GM15510 (cell line): ENCODE measurements around the gene GPC3.

Source experiments
- POLR2A ChIP-seq: IDR thresholded peaks from 3 replicates; pipeline ENCODE4 v1.6.1; 2011; ENCODE audit warnings: borderline replicate concordance; ENCODE audit not compliant: insufficient read length; ENCODE audit errors: extremely low read depth

Gene GPC3

DNA sequence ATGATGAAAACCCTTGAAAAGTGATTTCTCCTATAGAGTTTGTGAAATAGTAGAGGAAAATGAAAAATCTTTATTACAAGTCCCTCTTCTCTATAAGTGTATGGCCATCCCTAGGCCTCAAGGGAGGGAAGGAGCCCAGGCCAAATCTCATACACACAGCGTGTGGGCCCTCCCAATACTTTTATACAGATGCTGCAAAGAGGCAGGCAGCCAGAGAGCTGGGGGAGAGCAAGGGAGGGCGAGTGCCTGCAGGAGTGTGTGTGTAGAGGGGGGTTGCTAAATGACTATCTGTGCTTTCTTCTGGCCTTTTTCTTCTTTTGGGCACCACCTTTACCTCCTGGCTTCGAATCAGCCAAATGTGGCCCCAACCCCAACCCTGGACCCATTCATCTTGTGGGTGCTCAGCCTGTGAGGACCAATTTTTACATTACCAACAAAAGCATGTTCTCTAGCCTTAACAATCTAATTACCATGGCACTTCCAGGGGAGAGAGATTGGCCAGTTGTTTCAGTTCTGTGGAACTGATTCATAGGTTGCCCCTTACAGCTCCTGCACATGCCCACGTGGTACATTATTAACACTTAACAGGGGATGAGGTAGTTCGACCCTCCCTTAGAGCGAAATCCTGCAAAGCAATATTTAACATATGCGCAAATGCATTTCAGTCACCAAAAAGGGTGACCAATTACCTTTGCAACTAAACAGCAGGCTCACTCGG is 2.0 kb downstream of the GPC3 start:
- TF ChIP-seq POLR2A, result no peak

DNA sequence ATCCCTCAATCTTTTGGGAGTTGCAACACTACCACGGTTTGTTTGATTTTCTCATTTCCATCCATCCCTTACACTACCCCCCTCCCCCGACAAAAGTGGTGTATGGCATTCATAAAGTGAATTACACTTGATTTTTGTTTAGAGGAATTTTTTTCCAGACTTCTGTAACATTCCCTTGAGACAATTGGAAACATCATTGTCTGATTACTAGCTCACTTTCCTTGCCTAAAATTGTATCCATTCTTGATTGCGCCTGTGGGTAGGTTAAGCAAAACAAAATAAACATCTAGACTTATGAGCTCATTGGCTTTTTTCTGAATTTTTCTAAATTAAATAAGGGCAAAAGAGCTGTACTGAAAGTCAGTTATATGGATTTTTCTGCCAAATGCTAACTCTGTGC is 3.5 kb downstream of the GPC3 start:
- no peak for TF ChIP-seq POLR2A

DNA sequence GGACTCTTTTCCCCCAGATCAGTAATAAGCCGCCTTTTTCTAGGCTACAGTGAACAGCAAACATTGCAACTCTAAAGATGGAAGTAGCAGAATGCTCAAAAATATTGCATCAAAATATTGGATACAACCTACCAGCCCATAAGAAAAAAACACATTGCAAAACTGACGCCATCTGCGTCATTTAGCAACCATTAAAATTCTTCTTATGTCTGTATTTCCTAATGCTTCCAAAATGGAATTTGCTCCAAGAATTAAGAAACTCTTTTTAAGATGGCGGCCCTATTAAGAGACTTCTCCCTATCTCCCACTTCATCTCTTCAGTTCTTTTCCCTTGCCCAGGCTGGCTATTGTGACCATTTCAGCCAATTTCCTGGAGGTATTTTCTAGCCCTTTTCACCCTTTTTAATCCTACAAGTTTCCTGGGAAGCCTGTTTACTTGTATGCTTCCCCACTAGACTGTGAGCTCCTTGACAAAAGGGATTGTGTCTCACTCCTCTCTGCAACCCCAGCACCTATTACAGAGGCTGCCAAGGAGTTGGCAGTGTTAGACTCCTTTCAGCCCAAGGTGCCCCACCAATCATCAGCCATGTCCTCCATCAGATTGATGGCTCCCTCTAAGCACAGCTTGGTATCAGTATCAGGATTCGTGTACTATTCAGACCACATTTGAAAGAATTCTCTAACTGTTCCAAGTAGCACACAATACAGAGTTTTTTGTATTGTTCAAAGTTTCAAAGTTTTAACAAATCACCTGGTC is 4.4 kb downstream of the GPC3 start:
- no peak for TF ChIP-seq POLR2A

DNA sequence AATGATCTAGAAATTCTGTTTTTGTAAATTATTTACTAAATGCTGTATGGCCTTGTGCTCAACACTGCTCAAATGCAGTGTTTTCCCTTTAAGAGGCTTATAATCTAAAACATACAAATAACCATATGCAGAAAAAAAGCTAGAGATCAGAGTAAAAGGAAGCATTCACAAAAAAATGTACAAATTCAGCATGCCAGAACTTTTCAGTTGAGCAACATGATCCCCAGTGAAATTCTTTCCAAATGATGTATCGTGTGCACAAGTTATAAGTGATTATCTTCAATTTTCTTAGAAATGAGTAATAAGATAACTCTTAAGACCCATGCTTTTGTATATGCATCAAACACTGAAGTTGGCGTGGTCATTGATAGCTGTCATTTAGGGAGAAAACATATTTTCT is 5.0 kb downstream of the GPC3 start:
- TF ChIP-seq POLR2A, result no peak

DNA sequence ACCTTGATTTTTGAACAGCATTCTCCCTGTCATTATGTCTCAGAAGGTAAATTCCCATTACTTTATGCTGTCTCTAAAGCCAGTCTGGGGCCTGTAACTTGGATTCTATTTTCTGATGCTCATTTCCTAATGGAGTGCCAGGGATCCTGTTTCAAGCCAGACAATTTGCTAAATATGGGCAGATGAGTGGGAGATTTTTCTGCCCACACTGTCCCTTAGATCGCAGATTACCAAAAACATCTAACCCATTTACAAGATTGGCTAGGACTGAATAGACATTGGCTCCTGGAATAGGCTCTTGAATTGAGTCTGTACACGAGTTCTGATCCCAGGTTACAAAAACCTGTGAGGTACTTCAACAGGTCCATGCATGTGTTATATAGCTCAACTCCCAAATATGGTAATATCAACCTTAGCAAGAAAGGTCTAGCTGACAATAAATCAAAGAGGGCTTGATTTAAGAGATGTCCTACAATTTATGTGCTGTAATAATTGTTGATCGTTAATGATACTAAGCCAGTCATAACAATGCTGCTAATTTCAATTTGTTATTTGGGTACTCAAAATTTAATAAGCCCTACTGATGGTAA is 5.7 kb downstream of the GPC3 start:
- no peak for TF ChIP-seq POLR2A

DNA sequence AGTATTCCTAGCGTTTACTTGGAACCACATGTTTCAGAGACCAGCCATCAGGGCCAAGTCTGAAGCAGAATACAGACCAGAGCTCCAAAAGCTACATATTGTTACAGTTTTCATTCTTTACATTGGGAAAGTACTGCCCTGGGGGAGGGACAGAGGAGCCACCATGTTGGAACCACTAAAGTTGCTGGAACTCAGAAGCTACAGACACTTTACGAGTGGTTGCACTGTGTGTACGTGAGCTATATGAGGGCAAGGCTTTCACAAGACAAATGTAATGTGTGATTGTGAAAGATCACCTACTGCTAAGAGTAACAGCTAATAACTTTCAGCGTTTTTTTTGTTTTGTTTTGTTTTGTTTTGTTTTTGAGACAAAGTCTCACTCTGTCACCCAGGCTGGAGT is 11.7 kb downstream of the GPC3 start:
- TF ChIP-seq POLR2A, result no peak

DNA sequence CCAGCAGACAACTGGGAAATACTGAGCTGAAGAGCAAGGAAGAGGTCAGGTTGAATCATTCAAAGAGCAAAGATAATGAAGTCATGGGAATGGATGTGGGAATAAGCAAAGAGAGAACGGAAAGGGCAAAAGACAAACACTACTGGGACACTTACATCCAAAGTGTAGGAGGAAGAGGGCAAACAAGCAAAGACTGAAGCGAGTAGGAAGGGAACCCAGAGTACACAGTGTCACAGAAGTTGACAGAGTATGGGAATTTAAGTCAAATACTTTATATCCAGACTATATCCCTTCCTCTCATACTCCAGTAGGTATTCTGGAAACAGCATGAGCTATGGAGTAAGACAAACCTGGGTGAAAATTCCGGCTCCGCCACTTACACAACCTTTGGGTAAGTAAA is 12.5 kb downstream of the GPC3 start:
- TF ChIP-seq POLR2A, result no peak

DNA sequence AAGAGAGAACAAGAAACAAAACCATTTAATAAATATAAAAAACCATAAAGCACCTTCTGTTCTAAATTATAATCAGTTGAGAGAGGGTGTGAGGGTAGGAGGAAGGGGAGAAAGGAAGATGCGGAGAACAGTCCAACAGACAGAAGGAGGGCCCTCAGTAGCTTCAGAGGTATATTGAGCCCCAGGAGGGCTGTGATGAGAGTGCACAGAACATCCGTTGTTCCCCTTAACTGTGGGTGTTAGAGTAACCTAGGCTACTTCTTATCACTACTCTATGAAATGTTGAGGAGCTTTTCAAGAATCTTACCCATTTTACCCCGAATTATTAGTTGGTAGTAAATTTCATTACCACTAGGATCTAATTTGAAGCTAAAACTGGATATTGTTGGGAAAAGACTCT is 13.8 kb downstream of the GPC3 start:
- TF ChIP-seq POLR2A, result no peak

DNA sequence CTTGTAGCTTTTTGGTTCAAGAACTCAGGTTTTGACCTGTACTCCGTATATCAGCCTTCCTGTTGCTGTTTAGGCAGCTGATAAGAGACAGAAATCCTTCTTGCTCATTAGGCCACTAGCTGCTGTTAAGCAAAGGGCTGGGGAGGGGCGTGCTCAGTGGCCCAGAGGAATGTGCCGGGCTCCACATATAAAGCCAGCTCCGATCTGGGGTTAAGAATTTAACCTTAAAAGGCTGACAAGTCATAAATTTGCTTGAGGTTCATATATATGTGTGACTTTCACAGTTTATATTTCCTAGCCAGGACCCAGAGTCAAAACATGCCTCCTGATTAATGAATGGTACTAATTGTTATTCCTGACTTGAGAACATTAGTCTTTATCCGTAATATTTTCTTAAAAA is 15.3 kb downstream of the GPC3 start:
- TF ChIP-seq POLR2A, result no peak

DNA sequence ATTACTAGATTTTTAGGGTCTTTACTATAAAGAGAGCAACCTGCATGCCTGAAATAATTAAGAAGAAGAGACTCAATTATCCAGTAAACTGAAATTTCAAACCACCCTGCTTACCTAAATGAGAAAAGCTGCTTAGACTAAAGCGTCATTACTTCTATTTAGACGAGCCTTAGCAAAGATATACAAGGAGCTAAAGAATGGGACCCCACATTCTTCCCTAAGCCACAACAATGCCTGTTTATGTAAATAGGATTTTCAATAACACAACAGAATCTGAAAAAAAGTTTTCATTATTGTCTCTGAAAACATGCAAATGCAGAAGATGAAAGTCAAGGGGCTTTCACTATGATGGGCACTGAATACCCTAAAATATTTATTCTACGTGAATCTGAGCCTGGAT is 16.2 kb downstream of the GPC3 start:
- no peak for TF ChIP-seq POLR2A

DNA sequence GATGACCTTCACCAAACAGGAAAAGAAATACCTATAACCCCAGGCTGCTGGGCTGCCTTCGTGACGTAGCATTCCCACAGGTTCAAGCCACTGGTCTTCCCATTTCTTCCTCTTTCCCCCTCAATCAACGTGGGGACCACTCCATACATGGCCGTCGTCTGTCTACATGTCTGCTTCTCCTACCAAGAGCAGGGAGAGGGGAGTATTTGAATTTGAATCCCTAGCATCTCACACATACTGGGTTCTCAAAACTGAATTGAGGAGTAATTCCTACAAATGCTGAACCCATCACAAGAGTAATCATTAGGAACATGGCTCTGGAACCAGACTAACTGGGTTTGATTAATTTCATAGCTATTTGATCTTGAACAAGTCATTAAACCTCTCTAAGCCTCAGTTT is 17.3 kb downstream of the GPC3 start:
- no peak for TF ChIP-seq POLR2A

DNA sequence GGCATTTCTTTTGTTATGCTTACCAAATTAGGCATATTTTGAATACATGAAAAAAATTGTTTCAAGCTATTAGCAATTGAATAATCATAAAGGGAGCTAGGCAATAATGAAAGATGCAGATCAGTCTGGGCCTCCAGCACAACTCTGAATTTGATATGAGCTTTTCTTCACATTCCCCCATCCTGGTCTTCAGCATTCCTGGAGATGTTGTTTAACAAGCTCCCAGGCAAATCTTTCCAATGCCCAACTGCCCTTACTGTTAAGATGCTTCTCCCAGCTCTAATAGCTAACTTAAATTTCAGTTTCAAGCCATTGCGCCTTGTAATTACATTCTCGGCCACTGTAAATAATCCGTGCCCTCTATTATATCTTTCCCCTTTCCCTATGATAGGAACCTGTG is 19.2 kb downstream of the GPC3 start:
- TF ChIP-seq POLR2A, result no peak

DNA sequence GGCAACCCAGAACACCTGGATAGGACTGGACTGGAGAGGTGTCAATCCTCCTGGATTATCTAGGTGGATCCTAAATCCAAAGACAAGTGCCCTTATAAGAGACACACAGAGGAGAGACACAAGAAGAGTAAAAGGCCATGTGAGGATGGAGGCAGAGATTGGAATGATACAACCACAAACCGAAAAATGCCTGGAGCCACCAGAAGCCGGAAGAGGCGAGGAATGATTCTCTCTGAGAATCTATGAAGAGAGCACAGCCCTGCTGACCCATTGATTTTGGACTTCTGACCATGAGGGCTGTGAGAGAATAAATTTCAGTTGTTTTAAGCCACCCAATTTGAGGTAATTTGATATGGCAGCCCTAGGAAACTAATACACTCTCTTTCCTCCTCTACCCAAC is 20.1 kb downstream of the GPC3 start:
- TF ChIP-seq POLR2A, result no peak

DNA sequence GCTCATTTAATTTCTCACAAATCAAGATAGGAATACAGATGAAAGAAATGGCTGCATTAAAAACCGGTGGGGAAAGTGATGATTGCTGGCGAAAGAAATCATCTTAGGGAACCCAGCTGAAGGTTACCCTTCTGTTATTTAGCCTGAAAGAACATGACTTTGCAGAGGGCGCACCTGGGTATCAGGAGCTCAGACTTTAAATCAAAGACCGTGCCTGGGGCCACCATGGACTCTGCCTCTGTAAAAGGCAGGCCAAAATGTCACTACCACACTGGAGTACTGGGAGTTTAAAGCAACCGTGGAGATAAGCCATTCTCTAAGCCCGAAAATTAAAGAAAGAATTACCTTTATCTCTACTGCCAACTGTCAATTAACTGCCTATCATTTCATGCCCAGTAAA is 24.3 kb downstream of the GPC3 start:
- TF ChIP-seq POLR2A, result no peak

DNA sequence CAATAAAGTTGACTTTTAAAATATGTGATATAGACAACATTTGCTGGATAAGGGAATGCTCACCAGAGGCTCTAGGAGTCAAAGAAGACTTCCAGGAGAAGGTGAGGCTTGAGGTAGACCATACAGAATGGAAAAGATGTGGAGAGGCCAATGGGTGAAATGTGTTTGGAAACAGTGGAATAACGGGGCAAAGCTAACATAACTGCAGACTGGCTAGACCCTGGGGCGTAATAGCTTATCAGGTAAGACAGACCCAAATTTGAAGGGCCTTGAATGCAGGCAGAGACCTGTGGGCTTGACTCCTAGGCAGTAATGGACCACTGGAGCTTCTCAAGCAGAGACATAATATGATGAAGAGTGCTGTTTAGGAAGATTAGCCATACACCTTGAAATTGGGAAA is 25.4 kb downstream of the GPC3 start:
- TF ChIP-seq POLR2A, result no peak
